ENCODE results near the gene TBRG1. TPM values are rescaled to one million over a fixed set of nuclear protein-coding genes. Genes with fewer than 3 reads are reported as not detected.

The TBRG1 gene
- total and polyA plus RNA-seq, 2 donors from 2014 or later: 23.3 to 35.6 TPM

GRCh38 chr11:124640666-124641065, 18.0 kb downstream of the TBRG1 start:
- Histone ChIP-seq H3K4me1 (ENCODE audit: control insufficient read depth in 2 of 3, insufficient read depth in 2 of 3, low read depth in 1 of 3, low read length in 3 of 3) (peaks cover 0 to 5% (median 0%) of the 10 kb centered on the region in 3 donors), H3K36me3 (ENCODE audit: control insufficient read depth in 2 of 3, insufficient read depth in 3 of 3, low read length in 3 of 3) (peaks cover 0 to 19% (median 8%) of the 10 kb centered on the region in 3 donors), H3K9ac (ENCODE audit: low read length in 3 of 3) (no peak overlapping the region), H3K27me3 (ENCODE audit: control insufficient read depth, insufficient read depth, low read length) (no peaks in the 10 kb centered on the region), H3K4me3 (ENCODE audit: low read length in 3 of 3) (no peak overlapping the region), H3K9me3 (ENCODE audit: control insufficient read depth in 2 of 3, insufficient read depth in 1 of 3, low read length in 3 of 3) (no peaks in the 10 kb centered on the region), H3K27ac (ENCODE audit: low read depth in 2 of 2, low read length in 2 of 2) (no peak overlapping the region)
- no peak for FAIRE-seq
- DNase-seq: no peak
- intact Hi-C loops (cut with DNase I): loop anchor here (10.0 kb wide), 1 partner anchor 204 kb away; no protein-coding TSS in a partner anchor
- TF ChIP-seq CTCF (IDR thresholded peaks at IDR 0.05; ENCODE audit: borderline replicate concordance, extremely low read depth, insufficient read depth): no peak

GRCh38 chr11:124642628-124643027, 20.0 kb downstream of the TBRG1 start:
- no peaks in the 10 kb centered on the region for H3K4me1 ChIP-seq (ENCODE audit: control insufficient read depth in 2 of 3, insufficient read depth in 2 of 3, low read depth in 1 of 3, low read length in 3 of 3)
- no peak overlapping the region for H3K4me3 ChIP-seq (ENCODE audit: low read length in 3 of 3)
- TF ChIP-seq CTCF (IDR thresholded peaks at IDR 0.05; ENCODE audit: borderline replicate concordance, extremely low read depth, insufficient read depth): no peak
- H3K27me3 ChIP-seq (ENCODE audit: control insufficient read depth, insufficient read depth, low read length): no peaks in the 10 kb centered on the region
- FAIRE-seq (no peak), DNase-seq (no peak)
- H3K36me3 ChIP-seq (ENCODE audit: control insufficient read depth in 2 of 3, insufficient read depth in 3 of 3, low read length in 3 of 3): peaks cover 0 to 11% (median 5%) of the 10 kb centered on the region in 3 donors
- no peak overlapping the region for H3K9ac ChIP-seq (ENCODE audit: low read length in 3 of 3)
- intact Hi-C loops (cut with DNase I): loop anchor here (10.0 kb wide), 1 partner anchor 202 kb away; no protein-coding TSS in a partner anchor
- no peaks in the 10 kb centered on the region for H3K9me3 ChIP-seq (ENCODE audit: control insufficient read depth in 2 of 3, insufficient read depth in 1 of 3, low read length in 3 of 3)
- no peak overlapping the region for H3K27ac ChIP-seq (ENCODE audit: low read depth in 2 of 2, low read length in 2 of 2)

- intact Hi-C loops (cut with DNase I): loop anchor here (10.0 kb wide), 1 partner anchor 202 kb away; no protein-coding TSS in a partner anchor
- TF ChIP-seq CTCF (IDR thresholded peaks at IDR 0.05; ENCODE audit: borderline replicate concordance, extremely low read depth, insufficient read depth): no peak
- no peak overlapping the region for H3K9ac ChIP-seq (ENCODE audit: low read length in 3 of 3)
- FAIRE-seq (no peak), DNase-seq (no peak)
- H3K27ac ChIP-seq (ENCODE audit: low read depth in 2 of 2, low read length in 2 of 2): no peak overlapping the region
- H3K9me3 ChIP-seq (ENCODE audit: control insufficient read depth in 2 of 3, insufficient read depth in 1 of 3, low read length in 3 of 3): no peaks in the 10 kb centered on the region
- no peak overlapping the region for H3K4me3 ChIP-seq (ENCODE audit: low read length in 3 of 3)
- H3K27me3 ChIP-seq (ENCODE audit: control insufficient read depth, insufficient read depth, low read length): no peaks in the 10 kb centered on the region
- H3K36me3 ChIP-seq (ENCODE audit: control insufficient read depth in 2 of 3, insufficient read depth in 3 of 3, low read length in 3 of 3): peaks cover 0 to 11% (median 0%) of the 10 kb centered on the region in 3 donors
- no peaks in the 10 kb centered on the region for H3K4me1 ChIP-seq (ENCODE audit: control insufficient read depth in 2 of 3, insufficient read depth in 2 of 3, low read depth in 1 of 3, low read length in 3 of 3)
These were observed 20.5 kb downstream of the TBRG1 start for GRCh38 chr11:124643042-124643604.

Data from kidney (tissue), 14 donors.